HUES64 (cell line): Measurements from ENCODE around the gene DAPL1.

Experiments used
- H3K27ac ChIP-seq: 2 replicates; pipeline ENCODE4 v1.7.0; 2013; ENCODE audit warnings: low read depth, low read length, inconsistent platforms
- H3K27me3 ChIP-seq: 2 replicates; pipeline ENCODE4 v1.6.1; 2013; ENCODE audit warnings: mild to moderate bottlenecking, low read length; ENCODE audit not compliant: insufficient read depth
- H3K36me3 ChIP-seq: 2 replicates; pipeline ENCODE4 v1.6.1; 2013; ENCODE audit warnings: mild to moderate bottlenecking, low read length; ENCODE audit not compliant: insufficient read depth
- H3K4me1 ChIP-seq: 2 replicates; pipeline ENCODE4 v1.6.1; 2013; ENCODE audit warnings: mild to moderate bottlenecking, low read length, moderate library complexity; ENCODE audit not compliant: insufficient read depth
- H3K4me3 ChIP-seq: 2 replicates; pipeline ENCODE4 v1.5.1; 2013; ENCODE audit warnings: mild to moderate bottlenecking, low read length, moderate library complexity
- H3K9ac ChIP-seq: 2 replicates; pipeline ENCODE4 v1.6.1; 2013; ENCODE audit warnings: mild to moderate bottlenecking, low read depth, low read length
- H3K9me3 ChIP-seq: 2 replicates; pipeline ENCODE4 v1.6.1; 2013; ENCODE audit warnings: low read depth, low read length; ENCODE audit not compliant: insufficient read depth
- WGBS: fragments of 150-250, 120-280 bp; methylation state at CpG from one replicate; pipeline ENCODE4 v1.1.7; 2013; ENCODE audit warnings: missing lambda C conversion rate; 5-methylcytosine and 5-hydroxymethylcytosine counted together

The DAPL1 gene

DNA sequence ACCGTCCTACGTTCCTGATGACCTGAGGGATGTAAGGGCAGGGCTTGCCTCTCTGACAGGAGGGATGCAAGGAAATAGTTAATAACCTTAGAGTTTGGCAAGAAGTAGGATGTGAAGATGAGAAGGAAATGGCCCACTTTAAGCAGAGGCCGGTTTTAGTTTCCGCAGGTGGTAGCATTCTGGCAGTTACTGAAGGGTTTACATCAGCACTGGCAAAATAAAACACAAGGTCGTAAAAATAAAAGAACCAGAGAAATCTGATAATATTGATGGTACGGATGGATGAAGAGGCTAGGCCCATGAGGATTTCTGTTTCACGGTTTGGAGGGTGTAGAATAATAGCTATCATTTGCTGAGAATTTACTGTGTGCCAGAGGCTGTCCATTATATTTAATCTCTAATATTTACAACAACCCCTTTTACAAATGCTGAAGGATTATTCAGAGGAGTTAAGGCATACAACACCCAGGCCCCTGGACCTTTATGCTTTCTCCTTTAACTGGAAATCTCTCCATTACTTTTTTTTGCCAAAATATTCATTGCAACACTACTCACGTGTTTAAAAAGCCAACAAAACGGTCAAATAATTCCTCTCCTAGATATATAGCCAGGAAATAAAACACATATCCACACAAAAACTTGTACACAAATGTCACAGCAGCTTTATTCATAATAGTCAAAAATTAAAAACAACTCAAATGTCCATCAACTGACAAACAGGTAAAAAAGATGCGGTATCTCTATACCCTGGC, 28.5 kb downstream of the DAPL1 start:
- H3K27ac ChIP-seq: no peak overlapping the region
- H3K4me3 ChIP-seq: no peak overlapping the region
- 91% methylated on average over 10 of the region's 10 CpGs for WGBS
- H3K36me3 ChIP-seq: no peaks in the 10 kb centered on the region
- no peaks in the 10 kb centered on the region for H3K27me3 ChIP-seq
- no peaks in the 10 kb centered on the region for H3K9me3 ChIP-seq
- H3K9ac ChIP-seq: no peak overlapping the region
- peaks cover 8% of the 10 kb centered on the region for H3K4me1 ChIP-seq

DNA sequence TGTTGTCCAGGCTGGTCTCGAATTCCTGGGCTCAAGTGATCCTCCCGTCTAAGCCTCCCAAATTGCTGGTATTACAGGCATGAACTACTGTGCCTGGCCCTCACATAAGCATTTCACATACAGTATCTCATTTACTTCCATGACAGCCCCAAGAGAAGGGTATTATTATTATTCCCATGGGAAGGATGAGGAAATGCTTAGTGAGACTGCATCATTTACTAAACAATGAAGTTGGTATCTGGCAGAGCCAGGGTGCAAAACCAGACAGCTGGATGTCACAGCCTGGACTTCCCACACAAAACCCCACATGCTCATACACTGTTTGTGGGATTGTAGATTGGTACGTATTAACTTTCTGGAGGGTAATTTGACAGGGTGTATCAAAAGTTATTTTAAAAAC, 29.9 kb downstream of the DAPL1 start:
- no peak overlapping the region for H3K4me3 ChIP-seq
- H3K9ac ChIP-seq: no peak overlapping the region
- 96% methylated on average over 2 of the region's 3 CpGs for WGBS
- no peaks in the 10 kb centered on the region for H3K9me3 ChIP-seq
- H3K27ac ChIP-seq: no peak overlapping the region
- H3K36me3 ChIP-seq: no peaks in the 10 kb centered on the region
- H3K4me1 ChIP-seq: peaks cover 8% of the 10 kb centered on the region
- H3K27me3 ChIP-seq: no peaks in the 10 kb centered on the region

DNA sequence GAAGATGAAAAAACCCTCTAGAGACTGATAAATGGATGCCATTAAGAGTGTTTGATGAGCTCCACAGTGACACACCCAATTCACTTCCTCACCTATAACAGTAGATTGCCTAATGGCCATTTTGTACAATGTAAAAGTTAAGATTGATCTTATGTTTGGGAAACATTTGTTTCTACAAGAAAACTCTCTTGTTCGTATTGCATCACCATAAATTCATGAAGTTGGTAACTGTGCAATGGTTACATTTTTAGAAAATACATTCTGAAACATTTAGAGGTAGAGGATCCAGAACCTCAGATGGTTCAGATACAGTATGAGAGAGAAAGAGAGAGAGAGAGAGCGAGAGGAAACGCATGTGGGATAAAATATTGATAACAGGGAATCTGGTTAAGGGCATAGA, 31.8 kb downstream of the DAPL1 start:
- Histone ChIP-seq H3K27me3 (no peaks in the 10 kb centered on the region), H3K36me3 (no peaks in the 10 kb centered on the region), H3K27ac (no peak overlapping the region), H3K4me3 (no peak overlapping the region), H3K9ac (no peak overlapping the region), H3K4me1 (peaks cover 7% of the 10 kb centered on the region), H3K9me3 (no peaks in the 10 kb centered on the region)
- 96% methylated on average over 3 of the region's 3 CpGs for WGBS

DNA sequence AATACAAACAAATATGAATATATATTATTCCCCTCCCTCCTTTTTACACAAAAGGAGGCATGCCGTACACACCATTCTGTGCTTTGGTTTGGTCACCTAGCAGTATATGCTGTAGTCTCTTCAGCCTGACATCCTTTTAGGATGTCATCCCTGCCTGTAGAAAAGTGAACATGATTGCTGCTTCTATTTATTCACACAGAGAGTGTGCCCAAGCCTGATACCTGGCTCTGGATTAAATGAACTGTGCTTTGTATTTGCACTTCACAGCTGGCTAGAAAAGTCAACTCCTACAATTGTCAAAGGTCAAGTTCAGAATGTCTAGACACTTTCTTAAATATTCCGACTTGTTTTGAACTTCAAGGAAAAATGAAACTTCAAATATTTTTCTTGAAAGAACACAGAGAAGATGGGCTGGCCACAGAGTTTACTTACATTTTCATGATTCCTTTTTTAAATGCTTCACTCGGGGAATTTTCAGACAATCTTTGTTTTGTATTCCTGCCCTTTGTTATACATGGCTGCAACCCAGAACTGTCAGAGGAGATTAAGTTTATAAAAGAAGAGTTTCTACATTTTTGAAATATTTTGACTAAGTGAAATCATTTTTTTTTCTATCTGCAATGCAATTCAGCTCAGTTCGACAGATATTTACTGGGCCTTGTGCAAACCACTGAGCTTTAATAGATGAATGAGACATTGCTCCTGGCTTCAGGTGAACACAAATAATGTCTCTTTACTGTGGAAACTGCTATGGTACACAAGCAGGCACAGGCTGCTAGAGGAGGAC, 33.5 kb downstream of the DAPL1 start:
- 85% methylated on average over 4 of the region's 4 CpGs for WGBS
- Histone ChIP-seq H3K4me1 (peaks cover 5% of the 10 kb centered on the region; the same call in 1 of the 2 replicates), H3K27ac (no peak overlapping the region), H3K4me3 (no peak overlapping the region), H3K27me3 (no peaks in the 10 kb centered on the region), H3K9me3 (no peaks in the 10 kb centered on the region), H3K9ac (no peak overlapping the region), H3K36me3 (no peaks in the 10 kb centered on the region)

DNA sequence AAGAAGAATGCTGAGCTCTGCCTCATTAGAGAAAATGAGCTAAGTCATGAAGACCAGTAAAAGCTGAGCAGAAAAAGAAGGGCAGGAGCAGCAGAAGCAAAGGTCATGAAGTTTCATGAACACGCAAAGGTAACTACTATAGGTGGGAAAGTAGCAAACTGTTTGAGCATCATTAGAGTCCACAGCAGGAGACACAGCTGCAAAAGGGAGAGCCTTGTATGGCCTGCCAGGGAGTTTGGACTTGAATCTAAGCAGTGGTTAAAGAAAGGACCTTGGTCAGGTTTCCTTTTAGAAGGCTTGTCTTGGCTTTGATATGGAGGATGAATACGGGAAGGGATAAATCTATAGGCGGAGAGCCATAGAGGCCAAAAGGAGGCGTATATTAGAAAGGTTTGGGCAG, 34.0 kb downstream of the DAPL1 start:
- Histone ChIP-seq H3K9me3 (no peaks in the 10 kb centered on the region), H3K4me1 (peaks cover 5% of the 10 kb centered on the region; the same call in 1 of the 2 replicates), H3K27ac (no peak overlapping the region), H3K9ac (no peak overlapping the region), H3K36me3 (no peaks in the 10 kb centered on the region), H3K27me3 (no peaks in the 10 kb centered on the region), H3K4me3 (no peak overlapping the region)
- 93% methylated on average over 4 of the region's 4 CpGs for WGBS

DNA sequence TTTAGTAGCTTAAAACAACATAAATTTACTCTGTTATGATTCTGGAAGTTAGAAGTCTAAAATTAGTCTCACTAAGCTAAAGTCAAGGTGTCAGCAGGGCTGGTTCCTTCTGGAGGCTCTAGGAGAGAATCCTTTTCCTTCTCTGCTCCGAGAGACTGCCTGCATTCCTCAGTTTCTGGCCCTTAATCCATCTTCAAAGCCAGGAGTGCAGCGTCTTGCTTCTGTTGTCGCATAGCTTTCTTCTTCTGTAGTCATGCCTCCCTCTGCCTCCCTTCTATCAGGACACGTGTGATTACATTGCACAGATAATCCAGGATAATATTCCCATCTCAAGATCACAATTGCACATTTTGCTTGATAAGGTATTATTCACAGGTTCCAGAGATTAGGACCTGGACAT, 35.1 kb downstream of the DAPL1 start:
- Histone ChIP-seq H3K9ac (no peak overlapping the region), H3K27ac (no peak overlapping the region), H3K36me3 (no peaks in the 10 kb centered on the region), H3K27me3 (no peaks in the 10 kb centered on the region), H3K4me3 (no peak overlapping the region), H3K4me1 (peaks cover 5% of the 10 kb centered on the region; the same call in 1 of the 2 replicates), H3K9me3 (no peaks in the 10 kb centered on the region)
- 85% methylated on average over 4 of the region's 4 CpGs for WGBS

DNA sequence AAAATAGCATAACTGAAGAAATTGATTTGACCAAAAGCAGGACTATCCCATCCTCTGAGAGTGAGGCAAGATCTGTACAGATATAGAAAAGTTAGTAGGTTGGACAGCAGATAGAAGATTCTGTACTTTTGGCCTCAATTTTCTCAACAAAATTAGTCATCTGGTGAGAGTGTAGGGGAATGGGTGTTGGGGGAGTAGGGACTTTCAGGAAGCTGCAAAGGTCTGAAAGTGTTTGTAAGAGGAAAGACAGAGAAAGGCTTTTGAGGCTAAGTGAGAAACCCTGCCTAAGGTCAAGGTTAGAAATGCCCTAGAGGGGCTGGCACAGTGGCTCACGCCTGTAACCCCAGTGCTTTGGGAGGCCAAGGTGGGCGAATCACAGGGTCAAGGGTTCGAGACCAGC, 40.3 kb downstream of the DAPL1 start:
- 97% methylated on average over 3 of the region's 3 CpGs for WGBS
- Histone ChIP-seq H3K36me3 (no peaks in the 10 kb centered on the region), H3K9ac (no peak overlapping the region), H3K4me1 (no peaks in the 10 kb centered on the region), H3K27ac (no peak overlapping the region), H3K27me3 (no peaks in the 10 kb centered on the region), H3K4me3 (no peak overlapping the region), H3K9me3 (no peaks in the 10 kb centered on the region)

DNA sequence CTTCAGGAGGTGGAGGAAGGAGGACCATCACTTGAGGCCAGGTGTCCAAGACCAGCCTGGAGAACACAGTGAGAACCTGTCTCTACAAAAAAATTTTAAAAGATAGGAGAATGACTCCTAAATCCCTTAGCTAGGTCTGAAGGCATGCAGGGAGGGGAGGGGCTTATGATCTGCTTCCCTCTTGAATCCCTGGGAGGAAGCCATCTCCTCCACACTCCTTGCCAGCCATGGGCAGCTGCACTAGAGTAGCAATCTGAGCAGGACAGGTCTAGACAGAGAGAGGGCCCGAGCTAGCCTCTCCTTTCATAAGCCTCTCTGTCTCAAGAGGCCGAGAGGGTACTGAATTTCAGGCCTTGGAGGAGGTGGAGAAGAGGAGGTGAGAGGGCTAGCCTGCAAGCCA, 42.5 kb downstream of the DAPL1 start:
- 92% methylated on average over 2 of the region's 2 CpGs for WGBS
- Histone ChIP-seq H3K4me3 (no peak overlapping the region), H3K9me3 (no peaks in the 10 kb centered on the region), H3K4me1 (no peaks in the 10 kb centered on the region), H3K27me3 (no peaks in the 10 kb centered on the region), H3K9ac (no peak overlapping the region), H3K36me3 (no peaks in the 10 kb centered on the region), H3K27ac (no peak overlapping the region)

DNA sequence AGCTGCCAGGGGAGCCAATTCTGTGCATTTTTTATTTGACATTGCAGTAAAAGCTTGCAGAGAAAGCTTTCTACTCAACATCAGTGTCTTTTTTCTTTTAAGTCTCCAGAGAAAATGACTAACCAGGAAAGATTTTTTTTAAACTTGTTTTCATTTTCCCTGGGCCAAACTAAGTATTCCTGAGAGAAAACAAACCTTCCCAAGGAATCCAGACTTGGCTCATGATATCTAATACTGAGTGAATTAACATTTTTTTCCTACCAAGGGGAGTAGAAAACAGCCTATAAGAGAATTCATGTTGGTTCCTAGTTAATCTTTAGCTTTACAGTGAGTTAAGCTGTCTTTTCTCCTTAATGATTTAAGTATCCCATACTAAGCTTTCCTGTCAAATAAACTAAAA, 46.7 kb downstream of the DAPL1 start:
- Histone ChIP-seq H3K9ac (no peak overlapping the region), H3K4me3 (no peak overlapping the region), H3K4me1 (peaks cover 11% of the 10 kb centered on the region), H3K27me3 (no peaks in the 10 kb centered on the region), H3K27ac (no peak overlapping the region), H3K36me3 (no peaks in the 10 kb centered on the region), H3K9me3 (no peaks in the 10 kb centered on the region)

DNA sequence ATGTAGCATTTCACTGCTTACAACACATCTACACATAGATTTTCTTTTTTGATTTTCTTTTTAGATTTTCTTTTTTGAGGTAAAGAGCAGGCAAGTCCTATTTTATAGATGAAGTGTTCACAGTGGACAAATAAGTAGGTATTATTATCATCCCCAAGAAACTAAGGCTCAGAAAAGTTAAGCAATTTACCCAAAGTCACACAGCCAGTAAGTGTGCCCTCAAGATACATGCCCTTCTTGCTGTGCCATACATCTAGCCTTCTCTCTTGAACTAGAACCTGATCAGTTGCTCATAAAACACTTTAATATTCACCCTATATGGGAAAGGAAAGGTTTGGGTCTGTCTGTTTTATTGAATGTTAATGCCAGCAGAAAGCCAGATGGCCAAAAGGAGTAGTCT, 50.3 kb downstream of the DAPL1 start:
- H3K9me3 ChIP-seq: no peaks in the 10 kb centered on the region
- H3K4me3 ChIP-seq: no peak overlapping the region
- peaks cover 11% of the 10 kb centered on the region for H3K4me1 ChIP-seq
- H3K36me3 ChIP-seq: no peaks in the 10 kb centered on the region
- no peak overlapping the region for H3K27ac ChIP-seq
- H3K27me3 ChIP-seq: no peaks in the 10 kb centered on the region
- H3K9ac ChIP-seq: no peak overlapping the region

DNA sequence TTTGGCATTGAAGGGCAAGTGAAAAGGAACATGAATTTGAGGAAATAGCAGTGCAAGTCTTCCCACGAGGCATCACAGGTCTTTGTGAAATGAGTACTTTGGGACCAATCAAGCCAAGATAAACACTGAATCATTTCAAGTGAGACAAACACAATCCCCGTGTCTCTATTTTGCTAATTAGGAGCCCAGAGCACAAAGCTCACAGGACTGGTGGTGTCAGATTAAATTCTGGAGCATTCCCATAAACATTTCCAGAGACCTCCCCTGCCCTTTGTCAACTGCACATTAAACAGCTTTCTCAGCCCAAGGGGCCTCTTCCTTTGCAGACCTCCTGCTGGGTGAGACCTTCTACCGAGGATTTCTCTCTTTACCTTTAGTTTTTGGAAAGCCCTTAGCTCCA, 50.7 kb downstream of the DAPL1 start:
- H3K27ac ChIP-seq: no peak overlapping the region
- no peaks in the 10 kb centered on the region for H3K27me3 ChIP-seq
- 24% methylated on average over 3 of the region's 3 CpGs for WGBS

More for the DNA sequence above, 50.7 kb downstream of the DAPL1 start:
- Histone ChIP-seq H3K4me3 (no peak overlapping the region), H3K9ac (no peak overlapping the region), H3K36me3 (no peaks in the 10 kb centered on the region), H3K9me3 (no peaks in the 10 kb centered on the region), H3K4me1 (peaks cover 11% of the 10 kb centered on the region)
